ENCODE data around the gene SLC27A1.
A peak's percentile ranks its signal among the peaks of the same experiment; 100 is the strongest.
"Not testable (repeated sequence)": the region's sequence is repeated elsewhere in the genome, so short reads cannot be mapped to it uniquely, and the experiment has no call there.

The SLC27A1 gene

GRCh38 chr19:17542793-17543582, 72.7 kb downstream of the SLC27A1 start:
- DNase-seq = no peak

GRCh38 chr19:17543986-17544385, 73.7 kb downstream of the SLC27A1 start:
- DNase-seq = no peak

DNA sequence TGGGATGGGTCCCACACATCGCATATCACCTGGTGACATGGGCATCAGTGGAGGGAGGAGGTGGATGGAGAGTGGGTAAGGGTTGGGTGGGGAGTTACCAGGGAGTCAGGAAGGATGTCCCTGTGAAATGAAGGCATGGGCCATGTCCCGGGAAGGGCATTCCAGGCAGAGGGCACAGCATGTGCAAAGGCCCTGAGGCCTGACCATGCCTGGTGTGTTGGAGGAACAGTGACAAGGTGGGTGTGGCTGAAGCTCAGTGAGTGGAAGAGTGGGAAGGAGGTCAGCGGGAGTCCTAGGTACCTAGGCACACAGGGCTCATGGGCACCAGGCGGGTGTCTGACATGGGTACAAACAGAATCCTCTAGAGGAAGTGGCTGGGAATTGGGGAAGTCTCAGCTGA, 74.1 kb downstream of the SLC27A1 start:
- no peak for DNase-seq

GRCh38 chr19:17548145-17548544, 77.8 kb downstream of the SLC27A1 start:
- no peak for DNase-seq

- no peak for DNase-seq
Measured at GRCh38 chr19:17549085-17549740, 78.9 kb downstream of the SLC27A1 start.

DNA sequence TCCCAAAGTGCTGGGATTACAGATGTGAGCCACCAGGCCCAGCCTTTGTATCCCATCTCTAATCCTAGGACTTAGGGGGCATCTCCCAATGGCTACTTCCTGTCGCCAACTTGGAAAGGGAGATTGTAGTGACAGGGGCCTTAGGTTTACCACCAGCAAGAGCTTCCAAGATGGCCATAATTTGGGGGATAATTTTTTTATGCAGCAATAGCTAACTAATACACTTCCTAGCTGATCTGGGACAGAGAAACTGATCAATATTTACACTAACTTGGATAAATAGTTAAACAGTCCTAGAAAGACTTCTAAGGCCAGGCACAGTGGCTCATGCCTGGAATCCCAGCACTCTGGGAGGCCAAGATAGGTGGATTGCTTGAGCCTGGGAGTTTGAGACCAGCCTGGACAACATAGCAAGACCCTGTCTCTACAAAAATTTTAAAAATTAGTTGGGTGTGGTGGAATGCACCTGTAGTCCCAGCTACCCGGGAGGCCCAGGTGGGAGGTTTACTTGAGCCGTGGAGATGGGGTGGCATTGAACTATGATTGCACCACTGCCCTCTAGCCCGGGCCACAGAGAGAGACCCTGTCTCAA, 79.8 kb downstream of the SLC27A1 start:
- no peak for DNase-seq

DNA sequence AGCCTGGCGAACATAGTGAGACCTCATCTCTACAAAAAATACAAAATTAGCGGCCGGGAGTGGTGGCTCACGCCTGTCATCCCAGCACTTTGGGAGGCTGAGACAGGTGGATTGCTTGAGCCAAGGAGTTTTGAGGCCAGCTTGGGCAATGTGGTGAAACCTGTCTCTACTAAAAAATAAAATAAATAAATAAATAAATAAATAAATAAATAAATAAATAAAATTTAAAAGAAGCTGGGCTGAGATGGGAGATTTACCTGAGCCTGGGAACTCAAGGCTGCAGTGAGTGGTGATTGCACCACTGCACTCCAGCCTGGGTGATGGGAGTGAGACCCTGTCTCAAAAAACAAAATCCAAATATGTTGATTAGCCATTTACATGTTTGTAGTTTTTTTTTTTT, 82.4 kb downstream of the SLC27A1 start:
- not testable (repeated sequence) for DNase-seq

DNA sequence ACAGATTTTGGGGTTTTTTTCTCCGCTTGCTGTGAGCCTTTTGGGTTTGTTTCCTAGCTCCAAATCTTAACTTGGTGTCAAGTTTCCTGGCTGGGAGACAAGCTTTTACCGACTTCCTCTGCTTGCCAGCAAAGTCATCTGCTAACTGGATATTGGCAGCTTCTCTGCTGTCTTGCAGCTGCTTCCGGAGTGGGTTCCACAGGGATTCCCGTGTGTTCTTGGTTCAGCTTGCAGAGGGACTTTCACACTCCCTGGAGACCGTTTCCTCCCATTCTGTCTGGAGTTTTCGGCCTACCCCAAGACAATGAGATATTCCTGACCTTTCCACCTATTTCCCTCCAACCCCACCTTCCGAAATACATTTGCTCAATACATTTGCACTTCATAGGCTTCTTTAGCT, 82.9 kb downstream of the SLC27A1 start:
- DNase-seq = no peak

DNA sequence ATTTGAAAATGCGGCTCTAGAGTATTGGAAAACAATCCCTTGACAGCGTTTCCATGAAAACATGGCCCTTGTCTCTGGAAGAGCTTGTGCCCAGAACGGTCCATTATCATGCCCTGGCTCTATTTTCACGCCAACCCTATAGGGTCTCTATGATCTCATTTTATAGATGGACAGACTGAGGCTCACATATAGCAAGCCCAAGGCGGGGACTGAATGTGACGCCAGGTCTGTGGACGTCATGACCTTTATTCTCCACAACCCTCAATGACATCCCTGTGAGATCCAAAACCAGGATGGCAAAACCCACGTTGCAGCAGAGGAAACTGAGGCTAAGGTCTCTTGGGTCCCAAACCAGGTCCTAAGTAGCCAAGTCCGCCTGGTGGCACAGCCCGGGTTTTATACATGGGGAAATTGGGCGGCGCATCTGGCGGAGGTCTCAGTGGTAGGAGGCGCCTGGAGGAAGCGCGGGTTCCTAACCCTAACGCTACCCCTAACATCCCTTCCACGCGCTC, 84.7 kb downstream of the SLC27A1 start:
- no peak for DNase-seq

- DNase-seq = peak; percentile 72
Measured at GRCh38 chr19:17555480-17555928, 85.2 kb downstream of the SLC27A1 start, which contains the start of gene COLGALT1. Gene COLGALT1, plus strand, starts transcription at chr19:17555649. Its CDS starts 65 bp downstream, at chr19:17555714.

Measured in NCI-H1417 treated with DMSO at 0.1 percent for 48 hours (cell line).